IMR-90 (cell line): Measurements from ENCODE around the gene TMEM235. TPM values are rescaled to one million over a fixed set of nuclear protein-coding genes. Genes with fewer than 3 reads are reported as not detected.

Experiments
- ATAC-seq: fragments of 200-7000 bp; cut with Tn5 transposase; 2 replicates; pipeline ENCODE4 v1.9.1; 2020; ENCODE audit warnings: low read depth, mild to moderate bottlenecking, moderate library complexity
- BruUV-seq: library from RNA; stranded (reverse); fragments of 400-500 nt; replicated peaks from 2 replicates; lab custom pipeline; 2021; lab: Mats Ljungman, UMichigan
- CTCF ChIA-PET: fragments of 300-600 bp; formaldehyde crosslinking; extraction: SDS; loops from one replicate; lab custom pipeline; 2021; ENCODE audit warnings: antibody characterized with exemption; lab: Yijun Ruan, JAX
- POLR2A ChIA-PET: fragments of 300-600 bp; sonication (Branson Sonifier 250); formaldehyde crosslinking; loops from one replicate; lab custom pipeline; 2022; ENCODE audit warnings: antibody characterized with exemption; ENCODE audit not compliant: unreplicated experiment; lab: Charles Lee
- DNase-seq: peaks from one replicate; pipeline ENCODE4 v3.0.0; 2013
- H2AFZ ChIP-seq: replicated peaks from 2 replicates; pipeline ENCODE3; 2013; ENCODE audit warnings: low read length, mild to moderate bottlenecking; ENCODE audit not compliant: poor library complexity
- H2AK5ac ChIP-seq: 2 replicates; pipeline ENCODE4 v1.6.1; 2013; ENCODE audit warnings: low read depth, low read length, inconsistent platforms
- H2AK9ac ChIP-seq: replicated peaks from 2 replicates; pipeline ENCODE3; 2013; ENCODE audit warnings: mild to moderate bottlenecking, low read depth, low read length, moderate library complexity; ENCODE audit not compliant: poor library complexity
- H2BK120ac ChIP-seq: 2 replicates; pipeline ENCODE4 v1.6.1; 2013; ENCODE audit warnings: low read depth, low read length, inconsistent platforms
- H2BK15ac ChIP-seq: 3 replicates; pipeline ENCODE4 v1.6.1; 2013; ENCODE audit warnings: low read depth, low read length, inconsistent platforms
- H2BK20ac ChIP-seq: 2 replicates; pipeline ENCODE4 v1.6.1; 2013; ENCODE audit warnings: low read depth, mild to moderate bottlenecking, inconsistent platforms, low read length, moderate library complexity
- H2BK5ac ChIP-seq: 2 replicates; pipeline ENCODE4 v1.6.1; 2013; ENCODE audit warnings: mild to moderate bottlenecking, low read depth, low read length, inconsistent platforms; ENCODE audit not compliant: poor library complexity, severe bottlenecking
- H3K14ac ChIP-seq: replicated peaks from 2 replicates; pipeline ENCODE4 v1.6.1; 2013; ENCODE audit warnings: low read depth, low read length, inconsistent platforms
- H3K18ac ChIP-seq: 2 replicates; pipeline ENCODE4 v1.6.1; 2013; ENCODE audit warnings: low read depth, low read length, control low read depth
- H3K23ac ChIP-seq: 2 replicates; pipeline ENCODE4 v1.6.1; 2013; ENCODE audit warnings: low read depth, low read length, inconsistent platforms
- H3K27ac ChIP-seq: 2 replicates; pipeline ENCODE4 v1.5.1; 2013; ENCODE audit warnings: mild to moderate bottlenecking, control low read depth, low read length; ENCODE audit not compliant: insufficient read depth
- H3K27me3 ChIP-seq: 2 replicates; pipeline ENCODE4 v1.6.1; 2013; ENCODE audit warnings: low read length; ENCODE audit not compliant: control insufficient read depth, insufficient read depth
- H3K36me3 ChIP-seq: 2 replicates; pipeline ENCODE4 v1.6.1; 2013; ENCODE audit warnings: low read length, mixed read lengths; ENCODE audit not compliant: control insufficient read depth, insufficient read depth
- H3K4ac ChIP-seq: 2 replicates; pipeline ENCODE4 v1.6.1; 2013; ENCODE audit warnings: low read depth, low read length, inconsistent platforms
- H3K4me1 ChIP-seq: 2 replicates; pipeline ENCODE4 v1.6.1; 2013; ENCODE audit warnings: low read length, mixed read lengths; ENCODE audit not compliant: control insufficient read depth, insufficient read depth
- H3K4me2 ChIP-seq: 2 replicates; pipeline ENCODE4 v1.6.1; 2013; ENCODE audit warnings: low read depth, mild to moderate bottlenecking, control low read depth, low read length, moderate library complexity
- H3K4me3 ChIP-seq: 2 replicates; pipeline ENCODE4 v1.5.1; 2013; ENCODE audit warnings: low read depth, mild to moderate bottlenecking, control low read depth, low read length, moderate library complexity; ENCODE audit not compliant: insufficient read depth
- H3K56ac ChIP-seq: 2 replicates; pipeline ENCODE4 v1.6.1; 2013; ENCODE audit warnings: low read length, inconsistent platforms; ENCODE audit not compliant: insufficient read depth; ENCODE audit errors: extremely low read depth
- H3K79me1 ChIP-seq, 2 experiments: 2 replicates each; pipeline ENCODE4 v1.6.1; 2013; ENCODE audit warnings: low read length in 2 of 2, inconsistent platforms in 1 of 2, low read depth in 1 of 2
- H3K9ac ChIP-seq: 2 replicates; pipeline ENCODE4 v1.6.1; 2013; ENCODE audit warnings: low read depth, low read length, control low read depth
- H3K9me1 ChIP-seq: 2 replicates; pipeline ENCODE4 v1.6.1; 2013; ENCODE audit warnings: low read length, inconsistent platforms; ENCODE audit not compliant: insufficient read depth
- H3K9me3 ChIP-seq: 2 replicates; pipeline ENCODE4 v1.6.1; 2013; ENCODE audit warnings: low read length; ENCODE audit not compliant: control insufficient read depth, insufficient read depth
- H4K20me1 ChIP-seq: 2 replicates; pipeline ENCODE4 v1.6.1; 2013; ENCODE audit warnings: low read length, inconsistent platforms; ENCODE audit not compliant: insufficient read depth
- H4K5ac ChIP-seq: 2 replicates; pipeline ENCODE4 v1.6.1; 2013; ENCODE audit warnings: mild to moderate bottlenecking, low read depth, low read length, control low read depth
- H4K8ac ChIP-seq, 2 experiments: 2 replicates each; pipeline ENCODE4 v1.6.1; 2013; ENCODE audit warnings: low read depth in 2 of 2, low read length in 2 of 2, control low read depth in 1 of 2, inconsistent platforms in 1 of 2
- H4K91ac ChIP-seq: 2 replicates; pipeline ENCODE4 v1.6.1; 2013; ENCODE audit warnings: low read depth, low read length, inconsistent platforms; ENCODE audit not compliant: insufficient read depth
- CEBPB ChIP-seq: IDR thresholded peaks from 2 replicates; pipeline ENCODE4 v1.6.1; 2012; ENCODE audit warnings: low read depth, low read length, improper control_type of control experiment
- CHD1 ChIP-seq: IDR thresholded peaks from 2 replicates; pipeline ENCODE4 v1.6.1; 2012; ENCODE audit warnings: low read depth, low read length, improper control_type of control experiment
- CTCF ChIP-seq: conservative IDR thresholded peaks from 2 replicates; pipeline ENCODE4 v1.5.1; 2012; ENCODE audit warnings: mild to moderate bottlenecking, low read depth, low read length, improper control_type of control experiment
- ELK1 ChIP-seq: fragments of 150-350 bp; IDR thresholded peaks from 2 replicates; pipeline ENCODE4 v1.6.1; 2016; ENCODE audit warnings: low read depth, mild to moderate bottlenecking, low read length, moderate library complexity, borderline replicate concordance
- MAFK ChIP-seq: IDR thresholded peaks from 2 replicates; pipeline ENCODE4 v1.6.1; 2012; ENCODE audit warnings: low read depth, low read length, improper control_type of control experiment
- MXI1 ChIP-seq: IDR thresholded peaks from 2 replicates; pipeline ENCODE4 v1.6.1; 2012; ENCODE audit warnings: low read depth, mild to moderate bottlenecking, low read length, moderate library complexity, borderline replicate concordance
- NFE2L2 ChIP-seq: fragments of 150-350 bp; IDR thresholded peaks from 2 replicates; pipeline ENCODE4 v1.6.1; 2016; ENCODE audit warnings: low read depth, mild to moderate bottlenecking, low read length
- POLR2A ChIP-seq: IDR thresholded peaks from 2 replicates; pipeline ENCODE4 v1.6.1; 2012; ENCODE audit warnings: mild to moderate bottlenecking, low read depth, low read length
- RAD21 ChIP-seq: IDR thresholded peaks from 2 replicates; pipeline ENCODE4 v1.6.1; 2012; ENCODE audit warnings: low read length, improper control_type of control experiment
- RCOR1 ChIP-seq: IDR thresholded peaks from 2 replicates; pipeline ENCODE4 v1.6.1; 2012; ENCODE audit warnings: mild to moderate bottlenecking, low read length, improper control_type of control experiment; ENCODE audit not compliant: insufficient replicate concordance
- RFX5 ChIP-seq: IDR thresholded peaks from 2 replicates; pipeline ENCODE4 v1.8.0; 2012; ENCODE audit warnings: low read depth, mild to moderate bottlenecking, low read length, moderate library complexity
- SMC3 ChIP-seq: fragments of 150-350 bp; IDR thresholded peaks from 2 replicates; pipeline ENCODE4 v1.6.1; 2016; ENCODE audit warnings: low read depth, mild to moderate bottlenecking, antibody characterized with exemption, low read length, moderate library complexity
- WGBS, 2 experiments: methylation state at CpG; one replicate each; pipeline versions ENCODE4 v1.1.5 to v1.1.7; 2013; ENCODE audit warnings: missing lambda C conversion rate in 2 of 2; ENCODE audit not compliant: insufficient read length in 1 of 2; ENCODE audit errors: extremely low coverage in 2 of 2; 5-methylcytosine and 5-hydroxymethylcytosine counted together
- dilution Hi-C: fragments of 300-500 bp; cut with HindIII; formaldehyde crosslinking; loops from one replicate; pipeline ENCODE4 v1.14.3; 2018; ENCODE audit warnings: low sequenced_read_pairs; ENCODE audit not compliant: unreplicated experiment
- in situ Hi-C: fragments of 300-500 bp; cut with MboI; formaldehyde crosslinking; loops from 3 replicates; pipeline ENCODE4 v1.14.3; 2019; ENCODE audit warnings: low sequenced_read_pairs, inconsistent platforms, mixed read lengths
- intact Hi-C: fragments of 100-400 bp; cut with micrococcal nuclease; formaldehyde crosslinking; loops from 2 replicates; pipeline ENCODE4 v1.10.0; 2022
- polyA plus RNA-seq, 3 experiments: library from polyadenylated mRNA; depleted of rRNA; stranded (reverse); fragments of >200 nt; gene quantifications; 2 replicates each; pipeline ENCODE4 v1.2.3, GENCODE V29; 2012; ENCODE audit warnings: low replicate concordance in 1 of 3
- total RNA-seq: library from RNA; depleted of rRNA; stranded (reverse); fragments of >200 nt; gene quantifications from 2 replicates; pipeline ENCODE4 v1.2.3, GENCODE V29; 2012
- TF ChIP-seq, protein P1 (sequence below): fragments of 150-350 bp; IDR thresholded peaks from 2 replicates; pipeline ENCODE4 v1.6.1; 2017; ENCODE audit warnings: mild to moderate bottlenecking, antibody characterized with exemption, low read length, low read depth

Gene TMEM235
- total and polyA plus RNA-seq, 2 of the 4 experiments (the other 2 are of a cell fraction): not detected

- Histone ChIP-seq H2AK9ac (peak overlapping the region; percentile 24), H3K27me3 (peaks cover 54% of the 10 kb centered on the region), H3K4ac (no peak overlapping the region), H2AK5ac (no peak overlapping the region), H3K9ac (no peak overlapping the region; the same call in 1 of the 2 replicates), H3K4me2 (no peak overlapping the region; the same call in 1 of the 2 replicates), H3K14ac (no peak overlapping the region), H3K79me1 (no peaks in the 10 kb centered on the region), H3K4me3 (no peak overlapping the region), H2AFZ (peak overlapping the region; percentile 56), H3K23ac (no peak overlapping the region), H4K91ac (no peak overlapping the region), H4K20me1 (no peaks in the 10 kb centered on the region), H2BK120ac (no peak overlapping the region), H3K18ac (peak overlapping the region; percentile 54; the same call in 1 of the 2 replicates), H4K5ac (no peak overlapping the region; the same call in 1 of the 2 replicates), H3K4me1 (peaks cover 13% of the 10 kb centered on the region; the same call in 1 of the 2 replicates), H3K36me3 (no peaks in the 10 kb centered on the region), H3K9me3 (peaks cover 5% of the 10 kb centered on the region), H2BK20ac (no peak overlapping the region), H2BK5ac (no peak overlapping the region), H3K9me1 (no peaks in the 10 kb centered on the region), H2BK15ac (no peak overlapping the region), H4K8ac (no peak overlapping the region), H3K27ac (no peak overlapping the region; the same call in 1 of the 2 replicates), H3K56ac (no peak overlapping the region)
- TF ChIP-seq RCOR1 (no peak), RAD21 (no peak), MXI1 (no peak), CEBPB (no peak), SMC3 (no peak), ELK1 (no peak), NFE2L2 (no peak), POLR2A (no peak), CTCF (no peak), RFX5 (no peak), CHD1 (no peak), MAFK (no peak)
- TF ChIP-seq, protein P1, sequence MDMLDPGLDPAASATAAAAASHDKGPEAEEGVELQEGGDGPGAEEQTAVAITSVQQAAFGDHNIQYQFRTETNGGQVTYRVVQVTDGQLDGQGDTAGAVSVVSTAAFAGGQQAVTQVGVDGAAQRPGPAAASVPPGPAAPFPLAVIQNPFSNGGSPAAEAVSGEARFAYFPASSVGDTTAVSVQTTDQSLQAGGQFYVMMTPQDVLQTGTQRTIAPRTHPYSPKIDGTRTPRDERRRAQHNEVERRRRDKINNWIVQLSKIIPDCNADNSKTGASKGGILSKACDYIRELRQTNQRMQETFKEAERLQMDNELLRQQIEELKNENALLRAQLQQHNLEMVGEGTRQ: no peak
- intact Hi-C loops: no loop called here
- DNase-seq (peak; percentile 11), ATAC-seq (peak; percentile 56)
- CTCF ChIA-PET: no interaction called here
- no TSS peak for BruUV-seq
- POLR2A ChIA-PET: no interaction called here
- WGBS, 2 experiments: 58% methylated on average over 8 of the region's 34 CpGs; no CpG with 5 or more reads in 1 of the 2 experiments
- in situ Hi-C loops: no loop called here
- dilution Hi-C loops: no loop called here
These were observed 37.8 kb downstream of the TMEM235 start for GRCh38 chr17:78268951-78269905.
